Measurements from ENCODE around the gene CCDC24.

The CCDC24 gene

DNA sequence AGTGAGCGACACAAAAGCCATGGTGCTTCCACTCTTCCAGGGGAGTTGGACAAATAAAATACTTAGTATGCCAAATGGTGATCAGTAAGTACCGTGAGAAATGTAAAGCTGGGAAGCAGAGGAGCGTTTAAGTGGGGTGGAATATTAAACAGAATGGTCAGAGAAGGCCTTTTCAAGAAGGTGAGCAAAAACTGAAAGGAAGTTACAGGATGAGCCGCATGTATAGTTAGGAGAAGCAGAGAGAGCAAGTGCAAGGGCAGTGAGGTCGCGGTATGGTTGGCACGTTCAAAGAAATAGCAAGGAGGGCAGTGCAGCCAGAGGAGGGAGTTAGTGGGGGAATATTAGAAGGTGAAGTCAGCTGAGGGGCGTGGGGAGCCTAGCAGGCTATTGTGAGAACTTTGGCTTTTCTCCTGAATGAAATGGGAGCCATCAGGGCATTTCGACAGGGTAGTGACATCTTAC lies 17.4 kb upstream of the CCDC24 start:
- TF ChIP-seq, protein P1, sequence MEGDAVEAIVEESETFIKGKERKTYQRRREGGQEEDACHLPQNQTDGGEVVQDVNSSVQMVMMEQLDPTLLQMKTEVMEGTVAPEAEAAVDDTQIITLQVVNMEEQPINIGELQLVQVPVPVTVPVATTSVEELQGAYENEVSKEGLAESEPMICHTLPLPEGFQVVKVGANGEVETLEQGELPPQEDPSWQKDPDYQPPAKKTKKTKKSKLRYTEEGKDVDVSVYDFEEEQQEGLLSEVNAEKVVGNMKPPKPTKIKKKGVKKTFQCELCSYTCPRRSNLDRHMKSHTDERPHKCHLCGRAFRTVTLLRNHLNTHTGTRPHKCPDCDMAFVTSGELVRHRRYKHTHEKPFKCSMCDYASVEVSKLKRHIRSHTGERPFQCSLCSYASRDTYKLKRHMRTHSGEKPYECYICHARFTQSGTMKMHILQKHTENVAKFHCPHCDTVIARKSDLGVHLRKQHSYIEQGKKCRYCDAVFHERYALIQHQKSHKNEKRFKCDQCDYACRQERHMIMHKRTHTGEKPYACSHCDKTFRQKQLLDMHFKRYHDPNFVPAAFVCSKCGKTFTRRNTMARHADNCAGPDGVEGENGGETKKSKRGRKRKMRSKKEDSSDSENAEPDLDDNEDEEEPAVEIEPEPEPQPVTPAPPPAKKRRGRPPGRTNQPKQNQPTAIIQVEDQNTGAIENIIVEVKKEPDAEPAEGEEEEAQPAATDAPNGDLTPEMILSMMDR (IDR thresholded peaks at IDR 0.05; ENCODE audit: low read depth, low read length): no peak
- no peak for DNase-seq (ENCODE audit: extremely low read depth, low read depth)

DNA sequence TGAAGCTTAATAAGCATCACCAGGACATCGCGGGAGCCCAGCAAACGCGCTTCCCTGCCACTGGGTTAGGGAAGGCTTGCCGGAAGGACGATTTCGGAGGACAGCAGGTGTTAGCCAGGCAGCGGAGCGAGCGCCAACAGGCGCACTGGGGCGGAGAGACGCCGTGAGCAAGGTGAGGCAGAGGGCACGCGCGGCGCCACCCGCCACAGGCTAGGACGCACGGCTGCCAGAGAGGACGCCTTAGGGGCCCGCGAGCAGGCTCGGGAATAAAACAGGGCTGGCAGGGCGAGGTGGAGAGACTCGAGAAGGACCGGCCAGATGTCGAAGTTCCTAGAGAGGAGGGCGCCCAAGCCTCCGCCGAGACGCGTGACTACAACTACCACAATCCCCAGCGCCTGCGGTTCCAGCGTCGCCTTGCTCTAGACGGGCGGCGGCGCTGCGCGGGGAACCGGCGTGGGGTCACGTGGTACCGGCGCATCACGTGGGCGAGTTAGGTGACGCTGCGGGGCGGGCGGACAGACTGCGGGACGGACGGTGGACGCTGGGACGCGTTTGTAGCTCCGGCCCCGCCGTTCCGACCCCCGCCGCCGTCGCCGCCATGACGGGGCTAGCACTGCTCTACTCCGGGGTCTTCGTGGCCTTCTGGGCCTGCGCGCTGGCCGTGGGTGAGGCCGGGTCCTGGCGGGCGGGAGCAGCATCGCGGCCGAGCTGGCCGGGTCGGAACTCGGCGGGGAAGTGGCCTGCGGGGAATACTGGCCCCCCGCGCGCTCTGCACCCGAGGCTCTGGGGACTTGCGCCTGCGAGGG lies 16.8 kb upstream of the CCDC24 start, which contains the start of gene ATP6V0B:
Gene ATP6V0B, plus strand, starts transcription at position 518 of the 806 bp plus-strand sequence. Its CDS starts 81 bp downstream, at position 599.
- TF ChIP-seq, protein P1 (IDR thresholded peaks at IDR 0.05; ENCODE audit: low read depth, low read length): peak; percentile 7
- DNase-seq (ENCODE audit: extremely low read depth, low read depth): peak; percentile 73

DNA sequence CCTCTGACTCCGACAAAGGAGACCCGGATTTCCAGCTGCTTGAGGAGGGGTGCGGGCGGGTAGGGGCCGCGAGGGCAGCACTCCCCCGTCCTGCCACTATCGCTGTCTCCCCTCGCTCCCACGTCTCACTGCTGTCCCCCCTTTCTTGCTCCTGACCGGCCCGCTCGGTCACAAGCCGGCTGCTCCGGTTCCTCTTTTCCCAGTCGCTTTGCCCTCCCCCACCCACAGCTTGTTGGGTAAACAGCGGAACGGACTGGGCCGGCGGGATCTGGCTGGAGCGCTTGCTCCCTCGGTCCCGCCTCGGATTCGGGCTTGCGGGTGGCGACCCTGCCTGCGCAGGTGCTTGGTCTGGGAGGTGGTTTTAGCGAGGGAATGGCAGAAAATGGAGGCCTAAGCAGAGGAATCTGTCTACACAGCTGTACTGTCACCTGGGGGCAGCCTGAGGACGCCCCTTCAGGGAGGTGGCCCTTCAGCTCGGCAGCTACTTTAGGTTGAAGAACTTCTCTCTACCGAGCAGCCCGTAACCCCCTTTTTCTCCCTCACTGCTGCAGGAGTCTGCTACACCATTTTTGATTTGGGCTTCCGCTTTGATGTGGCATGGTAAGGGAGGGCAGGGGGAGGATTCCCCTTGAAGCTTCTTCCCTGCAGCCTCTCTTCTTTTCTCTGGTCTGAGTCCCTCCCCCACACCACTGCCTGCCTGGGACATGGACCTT lies 16.0 kb upstream of the CCDC24 start:
- TF ChIP-seq, protein P1 (IDR thresholded peaks at IDR 0.05; ENCODE audit: low read depth, low read length): no peak
- no peak for DNase-seq (ENCODE audit: extremely low read depth, low read depth)

DNA sequence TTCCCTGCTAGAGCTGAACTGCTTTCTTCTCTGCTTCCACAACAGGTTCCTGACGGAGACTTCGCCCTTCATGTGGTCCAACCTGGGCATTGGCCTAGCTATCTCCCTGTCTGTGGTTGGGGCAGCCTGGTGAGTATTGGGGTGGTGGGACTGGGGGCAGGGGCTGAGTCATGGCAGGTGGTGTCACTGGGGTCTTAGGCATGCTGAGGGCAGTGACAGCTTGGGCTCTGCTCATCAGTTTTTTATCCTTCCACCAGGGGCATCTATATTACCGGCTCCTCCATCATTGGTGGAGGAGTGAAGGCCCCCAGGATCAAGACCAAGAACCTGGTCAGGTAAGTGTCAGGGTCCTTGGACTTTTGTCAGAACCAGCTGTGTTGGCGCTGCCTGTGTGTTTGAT lies 15.4 kb upstream of the CCDC24 start:
- no peak for DNase-seq (ENCODE audit: extremely low read depth, low read depth)

DNA sequence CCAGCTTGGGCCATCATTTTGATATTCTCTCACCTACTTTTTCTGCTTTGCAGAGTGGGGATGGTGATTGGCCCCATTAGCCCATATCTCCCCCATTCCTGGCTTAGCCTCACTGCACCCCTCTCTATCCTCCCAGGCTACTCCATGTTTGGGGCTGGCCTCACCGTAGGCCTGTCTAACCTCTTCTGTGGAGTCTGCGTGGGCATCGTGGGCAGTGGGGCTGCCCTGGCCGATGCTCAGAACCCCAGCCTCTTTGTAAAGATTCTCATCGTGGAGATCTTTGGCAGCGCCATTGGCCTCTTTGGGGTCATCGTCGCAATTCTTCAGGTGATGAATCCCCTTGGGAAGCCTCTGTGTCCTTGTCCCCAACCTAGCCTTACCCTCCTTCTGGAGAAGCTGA lies 14.5 kb upstream of the CCDC24 start:
- TF ChIP-seq, protein P1 (IDR thresholded peaks at IDR 0.05; ENCODE audit: low read depth, low read length): no peak
- DNase-seq (ENCODE audit: extremely low read depth, low read depth): no peak

More for the DNA sequence above, 15.4 kb upstream of the CCDC24 start:
- TF ChIP-seq, protein P1 (IDR thresholded peaks at IDR 0.05; ENCODE audit: low read depth, low read length): no peak

DNA sequence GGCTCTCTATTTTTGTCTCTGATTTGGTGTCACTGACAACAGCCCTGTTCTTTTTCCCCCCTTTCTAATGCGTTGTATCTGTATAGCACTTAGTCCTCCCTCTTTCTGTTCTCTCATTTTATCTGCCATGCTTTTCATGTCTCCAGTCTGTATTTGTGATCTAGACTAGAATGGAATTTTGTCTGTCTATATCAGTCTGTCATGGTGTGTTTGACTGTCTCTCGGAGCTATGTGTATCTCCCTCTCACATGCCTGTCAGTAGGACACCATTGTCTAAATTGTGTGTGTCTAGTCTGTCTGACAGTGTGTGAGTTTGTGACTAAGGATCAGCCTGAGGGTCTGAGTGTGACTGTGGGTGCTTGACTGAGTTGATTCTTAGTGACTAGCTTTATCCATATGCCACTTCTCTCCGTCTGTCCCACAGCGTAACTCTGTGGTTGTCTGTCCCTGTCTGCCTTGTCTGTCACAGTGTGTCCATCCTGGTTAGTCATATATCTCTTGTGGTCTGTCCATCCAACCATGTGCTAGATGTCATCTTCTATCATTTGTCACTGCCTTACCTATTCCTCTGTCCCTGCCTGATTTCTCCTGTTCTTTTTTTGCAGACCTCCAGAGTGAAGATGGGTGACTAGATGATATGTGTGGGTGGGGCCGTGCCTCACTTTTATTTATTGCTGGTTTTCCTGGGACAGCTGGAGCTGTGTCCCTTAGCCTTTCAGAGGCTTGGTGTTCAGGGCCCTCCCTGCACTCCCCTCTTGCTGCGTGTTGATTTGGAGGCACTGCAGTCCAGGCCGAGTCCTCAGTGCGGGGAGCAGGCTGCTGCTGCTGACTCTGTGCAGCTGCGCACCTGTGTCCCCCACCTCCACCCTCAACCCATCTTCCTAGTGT lies 13.8 kb upstream of the CCDC24 start:
- DNase-seq (ENCODE audit: extremely low read depth, low read depth): no peak
- TF ChIP-seq, protein P1 (IDR thresholded peaks at IDR 0.05; ENCODE audit: low read depth, low read length): no peak

Data from AG09319 (cell line).